Activated naive CD4-positive, alpha-beta T cell (primary cell): ENCODE data around the gene JARID2.

Experiments
- DNase-seq, 4 experiments: peaks; one replicate each; lab custom pipeline; 2025; lab: John Stamatoyannopoulos, UW

The JARID2 gene

DNA sequence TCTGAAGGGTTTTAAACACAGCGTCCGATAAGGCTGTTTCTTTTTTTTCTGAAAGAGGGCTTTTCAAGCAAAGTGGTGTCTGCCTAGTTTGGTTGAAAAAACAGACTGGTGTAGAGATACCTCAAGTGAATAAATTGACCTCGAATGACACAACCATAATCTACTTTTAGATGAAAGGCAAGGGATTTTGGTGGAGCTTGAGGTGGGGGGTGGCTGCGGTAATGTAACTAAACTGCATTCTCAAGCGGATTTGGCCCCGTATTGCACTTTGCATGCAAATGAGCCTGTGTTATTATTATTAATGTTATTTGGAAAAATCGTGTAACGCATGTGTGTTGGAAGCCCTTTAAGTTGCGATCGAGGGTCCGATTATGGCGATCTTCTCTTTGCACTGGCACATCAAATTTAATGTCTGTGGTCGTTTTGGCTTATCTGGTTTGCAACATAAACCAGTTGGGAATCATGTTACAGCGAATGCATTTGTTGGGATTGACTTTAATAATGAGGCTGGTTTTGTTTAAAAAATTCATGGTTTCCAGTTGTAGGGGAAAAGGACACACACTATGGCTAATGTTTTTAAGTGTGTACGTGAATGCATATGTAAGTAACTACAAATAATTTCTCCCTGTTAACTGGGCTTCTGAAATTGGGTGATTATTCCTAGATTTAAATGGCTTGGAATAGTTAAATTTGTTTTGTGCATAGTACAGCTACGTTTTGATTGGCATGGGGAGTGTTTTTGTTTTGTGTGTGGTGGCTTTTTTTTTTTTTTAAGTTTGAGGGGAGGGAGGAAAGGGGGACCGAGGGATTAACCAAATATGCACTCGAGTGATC lies 1.0 kb downstream of the JARID2 start:
- no peak for DNase-seq

DNA sequence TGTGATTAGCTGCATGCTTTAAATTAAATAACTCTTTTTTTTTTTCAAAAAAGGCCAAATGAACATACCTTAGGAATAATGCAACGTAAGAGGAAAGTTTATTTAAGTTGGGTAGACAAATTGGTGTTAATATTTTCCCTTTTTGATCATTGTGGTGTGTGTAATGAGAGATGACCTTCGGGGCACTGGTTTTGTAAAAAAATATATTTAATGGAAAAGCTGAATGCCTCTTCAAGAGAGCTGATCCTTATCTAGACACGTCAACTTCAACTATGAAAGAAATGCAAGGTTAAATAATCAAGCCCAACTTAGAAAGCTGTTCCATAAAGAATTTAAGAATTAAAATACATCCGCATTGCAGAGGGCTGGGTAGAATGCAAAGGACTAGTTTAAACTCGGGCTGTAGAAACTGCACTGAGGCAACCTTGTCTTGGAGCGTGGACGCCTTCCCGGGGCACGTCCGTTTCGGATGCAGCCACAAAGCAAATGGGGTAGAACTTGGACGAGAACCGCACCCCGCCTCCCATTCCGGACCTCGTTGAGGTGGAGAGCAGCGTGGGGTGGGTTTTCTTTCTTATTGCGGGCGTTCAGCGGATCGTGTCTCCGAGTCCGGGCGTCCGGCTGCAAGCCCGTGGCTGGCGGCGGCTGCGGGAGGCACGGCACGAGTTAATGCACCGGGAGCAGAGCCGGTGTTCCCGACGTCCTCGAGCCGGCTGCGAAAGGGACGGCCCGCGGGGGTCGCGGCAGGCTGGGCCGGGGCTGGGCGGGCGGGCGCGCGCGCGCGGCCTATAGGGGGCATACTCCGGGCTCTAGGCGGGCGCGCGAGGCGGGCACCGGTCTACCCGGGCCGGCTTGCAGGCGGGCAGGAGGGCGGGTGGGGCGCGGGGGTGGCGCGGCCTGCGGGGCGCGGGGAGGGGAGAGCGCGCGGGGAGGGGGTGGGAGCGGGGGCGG lies 1.9 kb downstream of the JARID2 start:
- peak; percentile 31 to 67 (median 40) for DNase-seq

DNA sequence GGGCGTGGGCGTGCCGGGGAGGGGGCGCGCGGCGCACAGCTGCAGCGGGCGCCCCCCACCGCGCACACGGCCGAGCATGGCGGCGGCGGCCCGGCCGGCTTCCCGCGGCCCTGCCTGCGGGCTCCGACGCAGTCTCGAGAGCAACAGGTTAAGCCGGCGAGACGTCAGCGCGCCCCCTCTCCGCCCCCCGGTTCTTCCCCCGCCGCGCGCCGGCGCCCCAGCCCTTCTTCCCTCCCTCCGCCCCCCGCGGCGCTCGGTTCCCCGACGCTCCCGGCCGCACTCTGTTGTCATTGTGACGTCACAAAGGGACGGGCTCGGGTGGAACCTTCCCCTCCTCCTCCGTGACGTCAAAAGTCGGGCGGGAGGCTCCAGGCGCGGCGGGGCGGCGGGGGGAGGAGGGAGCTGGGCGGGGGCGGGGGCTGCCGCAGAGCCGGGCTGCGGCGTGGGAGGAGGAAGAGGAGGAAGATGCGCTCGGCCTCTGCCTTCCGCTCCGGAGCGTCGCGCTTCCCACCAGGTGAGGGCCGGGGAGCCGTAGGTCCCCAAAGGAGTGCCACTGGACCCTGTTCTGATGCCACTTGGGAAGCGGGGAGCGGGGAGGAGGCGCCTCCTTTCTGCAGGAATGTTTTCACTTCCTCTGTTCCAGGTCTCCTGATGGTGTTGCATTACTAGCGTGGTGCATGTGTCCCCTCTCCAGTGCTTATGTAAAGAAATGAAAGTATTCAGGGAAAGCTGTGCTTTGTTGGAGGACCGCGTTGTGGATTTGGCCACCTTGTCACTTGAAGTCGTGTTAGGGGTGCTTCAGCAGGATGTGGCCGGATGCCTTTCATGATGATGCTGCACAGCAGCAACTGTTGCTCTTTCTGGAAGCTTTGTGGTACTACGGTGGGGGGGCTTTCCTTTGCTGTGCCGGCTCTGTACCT lies 2.8 kb downstream of the JARID2 start:
- DNase-seq, result peak; percentile 78 to 93 (median 84)

DNA sequence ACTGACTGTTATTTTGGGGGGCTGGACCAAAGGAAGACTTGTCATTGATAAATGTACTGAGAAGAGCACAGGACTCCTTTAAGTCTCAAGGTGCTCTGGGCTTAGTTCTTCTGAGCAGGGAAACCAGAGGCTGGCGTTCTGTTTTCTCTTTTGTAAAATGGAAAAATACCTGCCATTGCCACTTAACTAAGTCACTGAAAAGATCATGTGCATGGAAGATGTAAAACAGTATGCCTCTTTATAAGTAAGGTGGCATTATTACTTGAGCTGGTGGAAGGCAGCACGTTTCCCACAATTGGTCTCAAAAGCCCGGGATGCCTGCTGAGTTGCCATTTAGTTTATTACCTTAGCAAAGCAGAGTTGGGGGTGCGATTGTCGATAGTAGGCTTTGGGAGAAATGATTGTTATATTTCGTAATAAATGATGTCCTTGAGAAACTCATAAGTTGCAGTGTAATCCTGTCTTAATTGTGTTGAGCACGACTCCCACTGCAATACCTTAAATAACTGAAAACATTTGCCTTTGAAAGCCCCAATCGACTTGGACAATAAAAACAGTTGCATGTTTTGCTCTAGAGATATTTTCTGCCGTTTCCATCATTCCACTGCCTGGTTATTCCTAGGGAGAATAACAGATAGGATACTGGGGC lies 3.6 kb downstream of the JARID2 start:
- DNase-seq, result no peak

DNA sequence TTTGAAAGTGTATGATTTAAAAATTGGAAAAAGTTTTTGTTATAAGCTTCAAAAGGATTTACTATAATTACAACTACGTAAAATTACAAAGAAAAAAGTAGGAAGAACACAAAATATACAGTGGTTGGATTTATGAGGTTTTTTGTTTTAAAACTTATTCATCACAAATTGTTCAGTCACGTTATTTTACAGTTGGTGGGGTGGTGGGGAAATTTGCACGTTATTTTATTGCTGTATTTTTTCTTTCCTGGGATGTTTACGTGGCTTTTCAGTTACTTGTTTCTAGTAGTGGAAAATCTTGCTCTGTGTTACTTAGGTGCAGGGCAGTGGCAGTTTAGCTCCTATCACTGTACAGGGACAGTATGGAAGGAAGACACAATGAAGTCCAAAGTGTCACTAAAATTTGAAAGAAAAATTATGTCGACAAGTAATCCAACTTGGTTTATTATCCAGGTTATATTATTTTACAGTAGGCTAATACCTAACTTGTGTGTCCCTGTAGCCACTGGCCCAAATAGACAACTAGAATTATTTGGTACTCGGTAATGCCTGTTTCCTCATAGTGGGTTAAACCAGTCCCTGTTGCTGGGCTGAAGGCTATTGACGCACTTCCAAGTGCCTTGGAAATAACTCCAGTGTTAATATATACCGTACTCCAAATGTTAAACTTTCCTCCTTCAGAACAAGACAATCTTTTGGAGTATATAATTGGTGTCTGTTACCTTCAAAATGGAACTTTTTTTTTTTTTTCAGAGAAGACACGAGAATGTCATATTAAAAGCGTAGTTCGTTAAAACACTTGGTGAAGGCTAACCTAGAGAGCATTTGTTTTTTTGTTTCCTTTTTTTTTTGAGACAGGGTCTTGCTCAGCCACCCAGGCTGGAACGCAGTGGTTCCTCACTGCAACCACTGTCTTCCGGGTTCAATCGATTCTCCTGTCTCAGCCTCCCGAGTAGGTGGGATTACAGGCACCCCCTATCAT lies 4.6 kb downstream of the JARID2 start:
- no peak for DNase-seq

DNA sequence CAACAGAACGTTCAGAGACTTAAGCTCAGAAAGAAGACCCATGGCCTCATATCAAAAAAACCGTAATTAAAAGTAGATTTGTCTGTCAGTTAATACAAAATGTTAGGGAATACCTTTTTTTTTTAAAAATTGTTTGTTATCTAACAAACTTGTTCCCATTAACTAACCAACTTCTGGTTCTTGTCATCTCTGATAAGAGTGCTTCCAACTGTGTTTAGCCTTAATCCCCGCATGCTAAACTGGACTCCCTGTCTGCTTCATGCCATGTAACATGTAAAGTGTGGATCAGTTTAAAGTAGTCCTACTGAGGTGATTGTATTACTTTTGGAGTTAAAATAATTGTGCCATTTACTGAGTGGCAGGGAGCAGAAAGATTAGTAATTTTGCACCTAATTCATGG lies 6.3 kb downstream of the JARID2 start:
- no peak for DNase-seq

DNA sequence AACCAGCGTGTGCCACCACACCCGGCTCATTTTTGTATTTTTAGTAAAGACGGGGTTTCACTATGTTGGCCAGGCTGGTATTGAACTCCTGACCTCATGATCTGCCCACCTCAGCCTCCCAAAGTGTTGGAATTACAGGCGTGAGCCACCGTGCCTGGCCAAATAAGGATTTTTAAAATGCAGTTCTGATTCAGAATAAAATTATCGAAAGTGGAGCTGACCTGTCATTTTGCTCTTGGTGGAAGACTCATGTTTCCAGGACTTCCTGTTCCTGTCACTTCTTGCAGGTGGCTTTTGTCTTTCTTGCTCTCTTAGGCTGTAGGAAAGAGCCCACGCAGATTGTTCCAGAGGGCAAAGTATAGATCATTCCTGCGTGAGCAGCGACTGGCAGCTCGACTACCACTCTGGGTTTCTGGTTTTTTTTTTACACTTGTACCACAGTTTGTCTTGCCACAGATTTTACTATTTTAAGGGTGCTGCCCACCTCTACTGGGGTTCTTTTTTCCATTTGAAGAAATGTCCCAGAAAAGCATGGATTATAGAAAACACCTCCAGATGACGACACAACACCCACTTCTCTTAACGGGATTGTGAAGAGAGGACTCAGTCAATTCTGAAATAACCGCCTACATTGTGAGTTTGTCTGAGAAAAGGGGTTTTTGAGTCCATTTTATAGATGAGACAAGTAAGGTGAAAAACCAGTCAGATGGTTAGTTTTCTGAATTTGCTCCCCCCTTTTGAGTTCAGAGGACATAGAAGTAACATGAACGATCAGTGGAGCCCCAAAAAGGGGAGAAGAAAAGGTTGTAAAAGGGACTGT lies 7.5 kb downstream of the JARID2 start:
- DNase-seq, result no peak

DNA sequence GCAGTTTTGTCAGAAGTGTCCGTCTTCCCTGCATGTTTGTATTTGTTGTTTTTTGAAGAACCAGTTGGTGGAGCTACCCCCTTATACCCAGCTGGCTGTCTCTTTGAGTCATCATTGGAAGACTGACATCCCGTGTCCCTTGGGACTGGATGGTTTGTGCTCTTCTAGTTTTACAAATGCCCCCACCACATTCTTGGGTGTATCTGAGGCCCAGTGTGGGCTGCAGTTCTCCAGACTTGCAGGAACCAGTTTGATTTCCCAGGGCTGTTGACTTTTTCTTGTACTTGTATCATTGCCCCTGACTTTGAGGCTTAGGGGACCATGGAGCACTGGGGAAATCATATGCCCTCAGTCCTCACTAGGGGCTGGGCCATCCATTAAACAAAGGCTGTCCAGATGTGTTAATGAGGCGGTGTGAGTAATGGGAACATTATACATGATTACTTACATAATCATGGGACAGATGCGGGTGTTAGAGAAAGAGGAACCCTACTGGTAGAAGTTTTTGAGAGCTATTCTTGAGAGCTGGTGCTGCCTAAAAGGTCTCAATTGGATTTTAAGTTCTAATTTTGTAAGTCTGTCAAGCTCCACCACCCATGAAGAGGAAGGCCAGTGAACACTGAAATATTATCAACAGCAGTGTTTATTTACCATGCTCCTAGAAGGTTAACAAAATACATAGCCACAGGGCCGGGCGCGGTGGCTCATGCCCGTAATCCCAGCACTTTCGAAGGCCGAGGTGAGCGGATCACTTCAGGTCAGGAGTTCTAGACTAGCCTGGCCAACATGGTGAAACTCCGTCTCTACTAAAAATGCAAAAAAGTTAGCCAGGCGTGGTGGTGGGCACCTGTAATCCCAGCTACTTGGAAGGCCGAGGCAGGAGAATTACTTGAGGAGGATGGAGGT lies 8.5 kb downstream of the JARID2 start:
- no peak for DNase-seq

DNA sequence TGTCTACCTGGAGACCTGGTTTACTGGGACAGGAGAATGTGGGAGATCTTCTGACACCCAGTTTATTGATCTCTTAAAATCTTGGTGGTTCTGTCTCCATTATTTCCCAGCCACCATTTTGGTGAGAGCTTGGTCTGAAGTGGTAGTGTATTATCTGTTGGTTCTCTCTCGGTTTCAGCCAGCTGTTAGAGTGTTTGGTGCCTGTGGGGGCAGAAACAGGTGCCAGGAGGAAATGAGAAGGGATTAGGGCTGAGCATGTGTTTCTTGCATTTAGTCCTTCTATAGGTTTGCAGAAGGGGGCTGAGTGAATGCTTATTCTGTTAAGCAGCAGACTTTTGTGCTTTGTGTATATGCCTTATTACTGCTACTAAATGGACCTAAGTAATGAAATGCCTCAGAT lies 9.6 kb downstream of the JARID2 start:
- DNase-seq, result no peak

DNA sequence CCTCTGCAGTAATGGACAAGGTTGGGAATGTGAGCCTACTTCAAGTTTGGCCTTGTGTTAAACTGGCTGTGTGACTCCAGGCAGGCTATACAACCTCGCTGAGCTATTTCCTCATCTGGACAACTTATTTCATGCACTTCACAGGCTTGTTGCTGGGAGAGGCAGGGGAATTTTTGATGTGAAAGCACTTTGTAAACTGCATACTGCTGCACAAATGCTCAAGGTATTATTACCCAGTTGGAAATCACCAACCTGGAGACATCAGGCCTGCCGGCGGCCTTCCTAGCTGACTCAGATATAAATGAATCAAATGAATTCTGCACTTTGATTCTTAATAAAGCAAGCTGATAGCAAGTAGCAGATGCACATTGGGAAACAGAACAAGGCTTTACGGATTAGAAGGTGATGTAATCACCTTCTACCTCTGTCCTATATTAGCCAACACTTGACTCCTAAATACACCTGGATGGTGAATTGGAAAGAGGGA lies 10.1 kb downstream of the JARID2 start:
- no peak for DNase-seq

DNA sequence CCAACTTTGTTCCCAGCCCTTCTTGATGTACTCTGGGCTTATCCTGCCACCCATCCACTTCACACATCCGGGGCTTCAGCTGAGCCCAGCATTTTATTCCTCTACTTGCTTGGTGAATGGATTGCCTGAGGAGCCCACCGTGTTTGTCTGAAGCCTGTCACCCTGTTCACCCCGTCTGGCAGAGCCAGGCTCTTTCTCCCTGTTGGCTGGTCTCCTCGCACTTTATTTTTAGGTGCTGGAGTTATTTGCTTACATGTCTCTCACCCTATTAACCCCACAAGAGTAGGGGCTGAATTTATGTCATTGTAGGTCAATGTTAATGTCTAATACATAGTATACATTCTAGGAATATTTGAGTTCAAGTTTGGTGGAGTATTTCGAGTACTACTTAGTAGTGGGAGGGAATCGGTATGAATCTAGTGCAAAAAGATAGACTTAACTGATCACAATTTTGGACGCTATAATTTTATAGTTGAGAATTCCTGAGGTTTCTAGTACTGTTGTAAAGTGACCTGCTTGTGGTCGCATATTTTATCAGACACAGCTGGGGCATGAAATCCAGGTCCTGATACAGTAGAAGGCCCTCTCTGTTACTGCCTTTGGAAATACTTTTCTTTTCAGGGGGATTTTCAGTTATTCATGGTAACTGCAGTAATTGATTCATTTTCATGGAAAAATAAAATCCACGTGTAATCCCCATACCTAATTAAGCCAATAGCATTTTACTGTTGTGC lies 10.8 kb downstream of the JARID2 start:
- no peak for DNase-seq

DNA sequence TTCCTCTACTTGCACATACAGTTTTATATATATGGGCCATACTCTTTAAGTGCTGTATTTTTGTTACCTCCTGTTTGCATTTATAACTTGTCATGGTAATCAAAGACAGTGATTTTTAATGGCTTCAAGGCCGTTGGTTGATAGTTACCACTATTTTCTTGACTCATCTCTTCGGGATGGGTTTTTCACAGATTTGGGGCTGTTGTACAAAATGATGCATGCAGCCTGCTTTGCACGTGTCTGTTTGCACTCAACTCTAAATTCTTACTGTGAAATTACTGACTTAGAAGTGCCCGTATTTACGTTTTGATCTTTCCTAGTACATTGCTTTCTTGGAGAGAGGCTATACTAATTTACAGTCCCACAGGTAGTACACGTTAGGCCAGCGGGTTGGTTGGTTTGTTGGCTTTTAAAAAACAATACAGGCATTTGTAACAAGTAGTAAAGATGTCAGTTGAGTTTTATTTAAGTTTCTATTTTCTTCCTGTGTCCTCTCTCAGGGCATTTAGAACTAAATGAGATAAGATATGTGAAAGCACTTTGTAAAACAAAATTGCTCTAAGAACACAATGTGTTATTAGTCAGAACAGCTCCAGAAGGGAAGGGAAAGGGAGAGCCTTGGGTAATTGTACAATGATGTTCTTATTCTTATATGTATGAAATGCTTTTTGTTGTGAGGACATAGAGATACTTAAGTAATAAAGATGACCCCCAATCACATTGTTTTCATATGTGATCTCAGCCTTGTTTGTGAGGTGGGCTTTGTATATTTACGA lies 11.7 kb downstream of the JARID2 start:
- no peak for DNase-seq

DNA sequence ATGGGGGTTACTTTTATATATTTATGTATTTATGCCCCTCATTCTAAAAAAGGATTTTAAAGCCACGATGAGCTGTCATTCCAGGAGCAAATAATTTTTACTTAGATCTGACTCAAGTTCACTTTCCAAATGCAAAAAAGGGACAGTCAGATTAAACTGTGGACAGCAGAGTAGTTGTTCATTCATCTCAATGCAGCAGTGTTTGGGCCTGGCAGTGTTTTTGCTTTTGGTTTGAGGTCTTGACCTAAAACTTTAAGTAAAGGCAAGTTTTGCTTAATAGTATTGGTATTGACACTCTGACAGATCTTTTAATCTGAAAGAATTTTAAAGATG lies 13.9 kb downstream of the JARID2 start:
- no peak for DNase-seq

DNA sequence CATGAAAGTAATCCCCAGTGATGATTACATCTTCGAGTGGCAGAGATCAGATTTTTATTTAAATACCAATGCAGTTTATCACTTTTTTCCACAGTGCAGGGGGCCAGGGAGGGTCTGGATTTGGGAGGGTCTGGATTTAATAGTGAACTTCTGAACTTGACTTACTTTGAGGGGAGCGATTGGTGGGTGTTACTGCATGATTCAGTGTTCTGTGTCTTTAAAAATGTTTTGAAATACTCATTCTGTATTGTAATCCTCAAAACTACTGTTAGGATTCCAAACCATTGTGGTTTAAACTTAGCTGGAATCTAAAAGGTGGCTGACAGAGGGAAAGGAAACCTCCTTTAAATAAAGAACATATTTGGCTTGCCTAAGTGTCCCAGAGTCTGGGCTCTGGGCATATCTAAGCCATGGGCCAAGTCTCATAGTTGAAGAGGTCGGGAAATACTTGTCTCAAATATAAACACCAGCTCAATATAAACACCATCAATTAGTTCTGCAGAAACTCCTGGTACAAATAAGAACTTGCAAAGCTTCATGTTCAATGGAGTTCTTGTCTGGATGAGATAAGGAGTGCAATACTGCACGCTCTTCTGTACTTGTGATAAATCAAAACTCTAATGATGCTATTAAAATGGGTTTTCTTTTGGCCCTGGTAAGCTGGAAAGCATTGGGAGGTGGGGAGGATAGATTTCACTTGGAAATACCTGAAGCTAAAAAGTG lies 14.4 kb downstream of the JARID2 start:
- DNase-seq, result no peak

DNA sequence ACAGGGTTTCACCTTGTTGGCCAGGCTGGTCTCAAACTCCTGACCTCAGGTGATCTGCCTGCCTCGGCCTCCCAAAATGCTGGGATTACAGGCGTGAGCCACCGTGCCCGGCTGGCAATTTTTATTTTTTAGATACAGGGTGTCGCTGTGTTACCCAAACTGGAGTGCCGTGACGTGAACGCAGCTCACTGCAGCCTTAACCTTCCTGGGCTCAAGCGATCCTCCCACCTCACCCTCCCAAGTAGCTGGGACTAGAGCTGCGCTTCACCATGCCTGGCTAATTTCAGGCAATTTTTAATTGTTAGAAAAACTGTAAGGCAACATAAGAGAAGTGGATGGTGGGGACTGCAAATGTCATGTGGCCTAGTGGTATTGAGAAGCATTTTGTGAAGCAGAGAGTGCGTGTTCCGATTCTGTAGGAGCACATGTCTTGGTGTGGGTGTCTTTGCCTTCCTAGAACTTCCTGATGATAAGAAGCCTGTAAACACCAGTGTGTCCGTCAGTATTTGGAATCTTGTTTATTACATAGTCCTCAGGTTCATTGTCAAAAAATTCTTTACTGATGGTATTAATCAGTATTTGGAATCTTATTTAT lies 18.0 kb downstream of the JARID2 start:
- no peak for DNase-seq

DNA sequence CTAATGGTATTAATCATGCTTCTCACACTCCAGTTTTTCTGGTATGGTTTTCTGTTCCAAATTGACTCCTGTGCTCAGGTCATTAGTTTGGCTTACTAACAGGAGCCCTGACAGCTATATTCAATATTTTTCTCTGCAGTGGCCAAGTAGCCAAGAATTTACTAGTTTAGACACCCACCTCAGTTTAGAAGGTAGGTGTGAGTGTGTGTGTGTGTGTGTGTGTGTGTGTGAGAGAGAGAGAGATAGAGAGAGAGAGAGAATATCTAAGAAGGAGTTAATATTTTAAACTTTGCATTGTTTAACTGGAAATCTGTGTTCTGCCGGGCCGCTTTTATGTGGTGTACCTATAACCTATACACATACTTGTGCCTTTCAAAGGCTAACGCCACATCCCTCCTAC lies 18.5 kb downstream of the JARID2 start:
- no peak for DNase-seq
